ENCODE measurements around the gene ASB10.

The ASB10 gene

DNA sequence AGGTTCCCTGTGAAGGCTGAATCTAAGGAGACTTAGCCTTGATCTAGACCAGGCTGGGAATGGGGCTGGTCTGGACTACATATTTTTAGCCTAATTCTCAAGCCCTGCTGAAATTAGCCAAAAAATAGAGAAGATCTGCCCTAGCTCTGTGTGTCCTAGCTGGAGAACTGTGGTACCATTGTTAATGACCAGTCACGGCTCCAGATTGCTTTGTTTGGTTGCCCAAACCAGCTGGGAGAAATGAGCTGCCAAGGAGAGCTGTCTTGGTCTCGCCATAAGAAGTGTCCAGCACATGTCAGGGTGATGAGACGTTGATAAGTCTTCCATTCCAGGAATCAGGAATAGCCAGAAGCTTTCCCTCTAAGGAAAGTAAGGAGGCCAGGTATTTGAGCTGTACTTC, 40.3 kb downstream of the ASB10 start:
- Mint-ChIP-seq H3K4me3 (no peak overlapping the region), H3K9me3 (no peaks in the 10 kb centered on the region), H3K27ac (no peak overlapping the region), H3K4me1 (ENCODE audit: low read depth) (no peaks in the 10 kb centered on the region), H3K27me3 (peaks cover 19% of the 10 kb centered on the region), H3K36me3 (ENCODE audit: low read depth) (peaks cover 25% of the 10 kb centered on the region)
- peak; percentile 17 for DNase-seq

DNA sequence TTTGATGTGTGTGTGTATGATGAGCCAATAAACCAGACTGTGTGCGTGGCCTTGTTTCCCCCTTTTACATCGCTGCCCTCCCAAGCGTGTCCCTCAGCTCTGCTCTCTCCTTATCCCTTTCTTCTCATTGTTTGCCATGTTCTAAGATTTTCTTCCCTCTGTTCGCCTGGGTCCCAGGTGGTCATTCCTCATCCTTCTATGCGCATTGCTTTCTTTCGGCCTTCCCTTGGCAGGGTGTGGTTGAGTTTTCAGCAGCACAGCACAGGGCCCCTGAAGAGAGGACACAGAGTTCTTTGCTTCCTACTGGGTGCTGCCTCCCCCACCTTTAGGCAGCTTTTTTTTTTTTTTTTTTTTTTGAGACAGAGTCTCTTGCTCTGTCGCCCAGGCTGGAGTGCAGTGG, 42.7 kb downstream of the ASB10 start:
- no peaks in the 10 kb centered on the region for H3K9me3 Mint-ChIP-seq
- no peak for DNase-seq
- H3K4me3 Mint-ChIP-seq, result no peak overlapping the region
- H3K27me3 Mint-ChIP-seq, result peaks cover 11% of the 10 kb centered on the region
- peaks cover 40% of the 10 kb centered on the region for H3K36me3 Mint-ChIP-seq (ENCODE audit: low read depth)
- H3K4me1 Mint-ChIP-seq (ENCODE audit: low read depth), result no peaks in the 10 kb centered on the region
- H3K27ac Mint-ChIP-seq, result no peak overlapping the region

DNA sequence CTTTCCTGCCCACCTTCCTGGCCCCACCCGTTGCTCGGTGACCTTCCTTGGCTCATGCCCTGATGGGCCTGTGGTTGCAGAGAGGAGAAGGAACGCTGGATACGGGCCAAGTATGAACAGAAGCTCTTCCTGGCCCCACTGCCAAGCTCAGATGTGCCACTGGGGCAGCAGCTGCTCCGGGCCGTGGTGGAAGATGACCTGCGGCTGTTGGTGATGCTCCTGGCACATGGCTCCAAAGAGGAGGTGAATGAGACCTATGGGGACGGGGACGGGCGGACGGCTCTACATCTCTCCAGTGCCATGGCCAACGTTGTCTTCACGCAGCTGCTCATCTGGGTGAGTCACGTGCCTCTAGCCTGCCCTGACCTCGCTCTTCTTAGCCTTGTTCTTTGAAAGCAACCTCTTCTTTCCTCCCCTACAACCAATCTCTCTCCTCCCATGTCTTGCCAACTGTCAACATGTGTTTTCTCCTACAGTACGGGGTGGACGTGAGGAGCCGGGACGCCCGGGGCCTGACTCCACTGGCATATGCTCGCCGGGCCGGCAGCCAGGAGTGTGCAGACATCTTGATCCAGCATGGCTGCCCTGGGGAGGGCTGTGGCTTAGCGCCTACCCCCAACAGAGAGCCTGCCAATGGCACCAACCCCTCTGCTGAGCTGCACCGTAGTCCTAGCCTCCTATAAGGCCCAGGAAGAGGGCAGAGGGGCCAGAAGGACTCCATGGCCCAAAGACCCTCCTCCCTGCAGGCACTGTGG, 43.6 kb downstream of the ASB10 start:
- Mint-ChIP-seq H3K27ac (no peak overlapping the region), H3K4me3 (no peak overlapping the region), H3K36me3 (ENCODE audit: low read depth) (peaks cover 40% of the 10 kb centered on the region), H3K9me3 (no peaks in the 10 kb centered on the region), H3K27me3 (peaks cover 3% of the 10 kb centered on the region), H3K4me1 (ENCODE audit: low read depth) (no peaks in the 10 kb centered on the region)
- peak; percentile 15 for DNase-seq

DNA sequence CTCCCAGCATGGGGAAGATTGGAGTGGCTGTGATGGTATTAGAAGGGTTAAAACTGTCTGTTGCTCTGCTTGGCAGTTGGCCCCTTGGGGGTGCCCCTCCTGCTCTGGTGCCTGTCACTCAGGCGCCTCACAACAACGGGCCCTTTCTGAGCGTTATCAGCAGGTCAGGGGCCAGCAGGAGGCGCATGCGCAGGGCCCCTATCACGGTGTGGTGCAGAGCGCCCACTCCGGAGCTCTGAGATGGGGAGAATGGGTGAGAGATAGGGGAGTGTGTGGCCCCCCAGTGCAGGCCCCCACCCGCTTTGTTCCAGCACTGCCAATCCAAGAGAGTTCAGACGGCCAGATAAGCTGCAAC, 44.4 kb downstream of the ASB10 start:
- DNase-seq, result peak; percentile 22
- H3K9me3 Mint-ChIP-seq, result no peaks in the 10 kb centered on the region
- H3K4me1 Mint-ChIP-seq (ENCODE audit: low read depth), result no peaks in the 10 kb centered on the region
- no peak overlapping the region for H3K4me3 Mint-ChIP-seq
- no peak overlapping the region for H3K27ac Mint-ChIP-seq
- peaks cover 40% of the 10 kb centered on the region for H3K36me3 Mint-ChIP-seq (ENCODE audit: low read depth)
- H3K27me3 Mint-ChIP-seq, result no peaks in the 10 kb centered on the region

DNA sequence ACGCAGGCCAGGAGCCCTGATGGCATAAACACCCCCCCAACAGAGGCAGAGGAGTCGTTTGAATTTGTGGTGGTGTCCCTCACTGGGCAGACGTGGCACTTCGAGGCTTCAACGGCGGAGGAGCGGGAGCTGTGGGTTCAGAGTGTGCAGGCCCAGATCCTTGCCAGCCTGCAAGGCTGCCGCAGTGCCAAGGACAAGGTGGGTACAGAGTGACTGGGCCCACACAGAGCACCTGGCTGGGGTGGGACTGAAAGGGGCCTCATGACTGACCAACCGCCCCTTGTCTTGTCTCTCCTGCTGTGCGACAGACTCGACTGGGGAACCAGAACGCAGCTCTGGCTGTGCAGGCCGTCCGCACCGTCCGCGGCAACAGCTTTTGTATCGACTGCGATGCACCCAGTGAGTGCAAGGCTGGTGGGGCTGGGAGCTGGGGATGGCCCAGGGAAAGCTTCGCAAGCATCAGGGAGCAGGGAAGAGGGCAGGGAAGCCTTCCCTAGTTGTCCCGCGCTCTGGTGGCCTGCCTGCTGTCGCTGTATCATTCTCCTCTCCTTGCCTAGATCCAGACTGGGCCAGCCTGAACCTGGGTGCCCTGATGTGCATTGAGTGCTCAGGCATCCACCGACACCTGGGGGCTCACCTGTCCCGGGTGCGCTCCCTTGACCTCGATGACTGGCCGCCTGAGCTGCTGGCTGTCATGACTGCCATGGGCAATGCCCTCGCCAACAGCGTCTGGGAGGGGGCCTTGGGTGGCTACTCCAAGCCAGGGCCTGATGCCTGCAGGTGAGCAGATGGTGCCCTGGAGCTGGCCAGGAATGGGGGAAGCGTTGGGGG, 45.0 kb downstream of the ASB10 start:
- DNase-seq, result peak; percentile 6
- Mint-ChIP-seq H3K27me3 (no peaks in the 10 kb centered on the region), H3K36me3 (ENCODE audit: low read depth) (peaks cover 40% of the 10 kb centered on the region), H3K4me3 (no peak overlapping the region), H3K27ac (peak overlapping the region; percentile 33), H3K9me3 (no peaks in the 10 kb centered on the region), H3K4me1 (ENCODE audit: low read depth) (no peaks in the 10 kb centered on the region)

DNA sequence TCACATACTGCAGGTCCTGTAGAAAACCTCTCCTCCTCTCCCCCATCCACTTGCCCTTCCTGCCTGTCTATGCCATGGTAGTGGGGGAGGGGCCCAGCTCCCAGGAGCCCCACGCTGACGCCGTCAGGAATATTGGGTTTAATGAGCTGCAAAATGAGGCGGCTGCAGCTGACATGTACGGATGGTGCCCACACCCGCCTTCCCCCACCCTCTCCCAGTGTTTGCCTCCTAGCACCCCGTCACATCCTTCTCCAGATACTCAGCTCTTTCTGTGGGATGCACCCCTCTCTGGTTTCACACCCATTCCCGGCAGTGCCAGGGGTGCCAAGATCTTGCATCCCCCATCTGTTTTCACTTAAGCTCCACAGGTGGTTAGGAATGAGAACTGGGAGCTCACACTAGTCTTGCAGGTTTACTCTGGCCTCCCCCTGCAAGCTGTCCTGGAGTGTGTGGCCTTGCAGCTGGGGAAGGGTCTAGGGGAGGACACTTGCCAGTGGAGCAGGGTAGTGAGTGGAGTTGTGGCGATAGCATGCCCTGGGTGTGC, 45.7 kb downstream of the ASB10 start:
- no peaks in the 10 kb centered on the region for H3K4me1 Mint-ChIP-seq (ENCODE audit: low read depth)
- H3K9me3 Mint-ChIP-seq, result no peaks in the 10 kb centered on the region
- peaks cover 44% of the 10 kb centered on the region for H3K36me3 Mint-ChIP-seq (ENCODE audit: low read depth)
- H3K27me3 Mint-ChIP-seq, result no peaks in the 10 kb centered on the region
- DNase-seq, result peak; percentile 12
- no peak overlapping the region for H3K27ac Mint-ChIP-seq
- H3K4me3 Mint-ChIP-seq, result no peak overlapping the region

DNA sequence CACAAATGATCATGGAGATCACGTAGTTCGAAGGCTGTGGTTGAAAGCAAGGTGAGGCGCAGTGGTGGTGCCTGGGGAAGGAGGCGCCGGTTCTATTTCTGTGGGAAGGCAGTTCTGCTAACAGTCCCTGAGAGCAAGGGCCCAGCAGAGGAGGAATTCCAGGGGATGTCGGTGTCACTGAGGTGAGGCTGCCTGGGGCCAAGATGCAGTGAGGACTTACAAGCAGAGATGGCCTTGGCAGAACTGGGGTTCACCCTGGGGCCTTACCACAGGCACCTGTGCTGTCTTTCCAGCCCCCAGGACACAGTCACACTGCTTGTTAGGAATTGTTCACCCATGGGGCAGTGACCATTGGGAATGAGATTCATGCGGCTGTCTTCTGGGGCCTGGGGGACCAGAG, 46.2 kb downstream of the ASB10 start:
- peak; percentile 11 for DNase-seq
- Mint-ChIP-seq H3K27ac (no peak overlapping the region), H3K4me1 (ENCODE audit: low read depth) (no peaks in the 10 kb centered on the region), H3K9me3 (no peaks in the 10 kb centered on the region), H3K36me3 (ENCODE audit: low read depth) (peaks cover 49% of the 10 kb centered on the region), H3K27me3 (no peaks in the 10 kb centered on the region), H3K4me3 (no peak overlapping the region)

DNA sequence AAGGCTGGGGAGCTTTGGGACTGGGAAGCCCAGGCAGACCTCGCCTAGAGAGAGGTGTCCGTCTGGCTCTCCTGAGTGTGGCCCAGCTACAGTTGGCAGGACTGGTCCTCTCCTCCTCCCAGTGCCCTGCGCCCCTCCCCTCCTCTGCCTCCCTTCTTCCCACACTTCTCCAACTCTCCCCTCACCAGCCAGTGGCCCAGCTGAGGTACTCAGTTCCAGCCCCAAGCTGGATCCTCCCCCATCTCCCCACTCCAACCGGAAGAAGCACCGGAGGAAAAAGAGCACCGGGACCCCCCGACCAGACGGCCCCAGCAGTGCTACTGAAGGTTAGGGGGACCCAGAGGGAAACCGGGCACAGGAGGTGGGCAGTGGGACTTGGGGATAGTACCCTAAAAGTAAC, 47.3 kb downstream of the ASB10 start:
- Mint-ChIP-seq H3K36me3 (ENCODE audit: low read depth) (peaks cover 52% of the 10 kb centered on the region), H3K9me3 (no peaks in the 10 kb centered on the region), H3K27me3 (no peaks in the 10 kb centered on the region), H3K4me1 (ENCODE audit: low read depth) (no peaks in the 10 kb centered on the region), H3K27ac (no peak overlapping the region), H3K4me3 (no peak overlapping the region)
- peak; percentile 6 for DNase-seq

DNA sequence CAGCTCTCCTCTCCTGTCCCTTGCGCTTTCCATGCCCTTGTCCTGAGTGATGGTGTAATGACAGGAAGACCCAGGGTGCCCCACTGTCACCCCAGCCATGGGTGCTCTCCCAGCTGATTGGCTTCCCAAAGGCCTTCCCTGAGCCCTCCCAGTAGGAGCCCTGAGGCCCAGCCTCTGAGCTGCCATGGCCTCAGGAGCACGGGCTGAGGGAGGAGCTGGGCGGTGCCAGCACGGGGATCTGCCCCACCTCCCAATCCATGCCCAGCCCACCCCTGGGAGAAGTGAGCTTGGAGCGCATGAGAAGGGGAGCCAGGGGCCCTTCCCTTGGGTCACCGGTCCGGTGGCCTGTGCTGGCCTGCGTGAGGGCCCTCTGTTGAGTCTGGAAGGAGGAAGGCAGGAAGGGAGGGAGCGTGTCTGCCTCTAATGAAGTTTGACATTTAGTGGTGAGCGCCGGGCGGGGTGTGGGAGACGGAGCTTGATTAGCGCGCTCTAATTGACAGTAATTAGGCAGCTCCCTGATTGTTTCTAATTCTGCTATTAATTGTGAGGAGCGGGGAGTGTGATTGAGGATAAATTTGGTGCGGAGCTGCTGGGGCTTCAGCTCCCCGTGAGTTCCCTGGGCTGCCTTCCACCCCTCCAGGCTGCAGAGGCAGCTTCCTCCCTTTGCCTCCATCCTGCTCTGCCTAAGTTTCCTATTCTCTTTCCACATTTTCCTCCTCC, 47.8 kb downstream of the ASB10 start:
- Mint-ChIP-seq H3K27me3 (no peaks in the 10 kb centered on the region), H3K4me3 (no peak overlapping the region), H3K9me3 (no peaks in the 10 kb centered on the region), H3K36me3 (ENCODE audit: low read depth) (peaks cover 50% of the 10 kb centered on the region), H3K4me1 (ENCODE audit: low read depth) (no peaks in the 10 kb centered on the region), H3K27ac (no peak overlapping the region)
- peak; percentile 18 for DNase-seq

DNA sequence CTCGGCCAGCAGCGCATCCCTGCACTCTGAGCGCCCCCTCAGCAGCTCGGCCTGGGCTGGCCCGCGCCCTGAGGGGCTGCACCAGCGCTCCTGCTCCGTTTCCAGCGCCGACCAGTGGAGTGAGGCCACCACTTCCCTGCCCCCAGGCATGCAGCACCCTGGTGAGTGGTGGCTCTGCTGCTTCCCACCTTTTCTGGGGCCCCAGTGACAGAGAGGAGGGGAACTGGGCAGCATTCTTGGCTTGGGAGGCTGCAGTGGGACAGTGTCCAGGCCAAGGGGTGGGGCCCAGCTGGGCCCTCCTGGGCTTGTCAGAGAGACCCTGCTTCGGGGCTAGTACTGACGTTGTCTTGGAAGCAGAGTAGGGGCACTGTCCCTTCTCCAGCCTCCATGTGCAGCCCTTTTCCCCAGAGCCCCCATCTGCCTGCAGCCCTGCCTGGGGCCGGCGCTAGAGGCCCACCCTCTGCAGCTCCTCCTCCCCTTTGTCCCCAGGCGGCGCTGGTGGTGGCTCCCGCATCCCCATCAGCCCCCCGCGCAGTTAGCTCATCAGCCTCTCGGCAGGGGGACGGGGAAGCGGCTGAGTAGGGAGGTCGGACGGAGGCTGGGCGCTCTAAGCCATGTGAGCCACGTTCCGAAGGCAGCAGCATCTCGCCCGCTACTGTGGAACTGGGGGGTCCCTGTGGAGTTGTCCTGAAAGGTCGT, 48.7 kb downstream of the ASB10 start:
- peak; percentile 22 for DNase-seq
- Mint-ChIP-seq H3K27ac (no peak overlapping the region), H3K27me3 (no peaks in the 10 kb centered on the region), H3K4me3 (no peak overlapping the region), H3K9me3 (no peaks in the 10 kb centered on the region), H3K4me1 (ENCODE audit: low read depth) (no peaks in the 10 kb centered on the region), H3K36me3 (ENCODE audit: low read depth) (peaks cover 46% of the 10 kb centered on the region)

DNA sequence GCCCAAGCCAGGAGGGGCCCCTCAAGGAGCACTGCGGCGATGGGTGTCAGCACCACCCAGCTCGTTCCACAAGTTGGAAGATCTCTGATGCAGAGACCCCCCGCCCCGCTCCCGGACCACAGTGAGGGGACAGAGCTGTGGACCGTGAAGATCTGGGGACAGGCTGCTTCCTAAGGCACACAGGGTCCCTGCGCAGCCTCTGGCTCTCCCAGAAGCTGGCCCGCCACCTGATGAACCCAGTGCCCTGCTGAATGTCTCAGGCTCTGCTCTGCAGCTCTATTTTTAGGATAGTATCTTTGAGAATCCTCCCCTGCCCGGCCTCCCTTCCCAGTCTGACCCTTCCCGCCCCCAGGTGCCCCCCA, 49.3 kb downstream of the ASB10 start:
- DNase-seq, result peak; percentile 12
- Mint-ChIP-seq H3K27ac (no peak overlapping the region), H3K4me1 (ENCODE audit: low read depth) (no peaks in the 10 kb centered on the region), H3K27me3 (no peaks in the 10 kb centered on the region), H3K4me3 (no peak overlapping the region), H3K9me3 (no peaks in the 10 kb centered on the region), H3K36me3 (ENCODE audit: low read depth) (peaks cover 45% of the 10 kb centered on the region)

DNA sequence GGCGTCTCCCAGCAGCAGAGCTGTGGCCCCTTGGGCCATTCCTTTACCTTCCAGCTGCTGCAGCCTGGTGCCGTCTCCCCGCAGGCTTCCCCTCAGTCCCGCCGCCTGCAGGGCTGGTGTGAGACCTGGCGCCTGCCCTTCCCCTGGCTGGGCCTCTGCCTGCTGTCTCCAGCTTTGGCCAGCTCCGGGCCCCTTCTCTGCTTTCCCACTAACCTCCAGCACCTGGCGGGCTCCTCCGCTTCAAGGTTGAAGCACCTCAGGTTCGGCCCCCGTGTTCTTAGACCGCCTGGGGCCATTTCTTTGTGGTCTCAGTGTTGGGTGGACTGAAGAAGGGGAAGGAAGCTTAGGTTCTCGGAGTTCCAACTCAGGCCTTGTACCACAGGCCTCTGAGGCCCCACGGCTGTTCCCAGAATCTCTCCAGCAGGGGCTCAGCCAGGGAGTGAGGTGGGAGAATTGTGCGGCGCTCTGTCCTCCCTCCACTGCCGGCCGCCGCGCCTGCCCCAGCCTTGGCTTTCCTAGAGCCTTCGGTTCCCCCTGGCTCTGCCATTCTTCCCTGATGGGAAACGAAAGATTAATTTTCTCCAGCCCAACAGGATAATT, 49.9 kb downstream of the ASB10 start:
- peaks cover 46% of the 10 kb centered on the region for H3K36me3 Mint-ChIP-seq (ENCODE audit: low read depth)
- no peaks in the 10 kb centered on the region for H3K4me1 Mint-ChIP-seq (ENCODE audit: low read depth)
- no peaks in the 10 kb centered on the region for H3K27me3 Mint-ChIP-seq
- H3K27ac Mint-ChIP-seq, result no peak overlapping the region
- no peak overlapping the region for H3K4me3 Mint-ChIP-seq
- H3K9me3 Mint-ChIP-seq, result no peaks in the 10 kb centered on the region
- peak; percentile 21 for DNase-seq

DNA sequence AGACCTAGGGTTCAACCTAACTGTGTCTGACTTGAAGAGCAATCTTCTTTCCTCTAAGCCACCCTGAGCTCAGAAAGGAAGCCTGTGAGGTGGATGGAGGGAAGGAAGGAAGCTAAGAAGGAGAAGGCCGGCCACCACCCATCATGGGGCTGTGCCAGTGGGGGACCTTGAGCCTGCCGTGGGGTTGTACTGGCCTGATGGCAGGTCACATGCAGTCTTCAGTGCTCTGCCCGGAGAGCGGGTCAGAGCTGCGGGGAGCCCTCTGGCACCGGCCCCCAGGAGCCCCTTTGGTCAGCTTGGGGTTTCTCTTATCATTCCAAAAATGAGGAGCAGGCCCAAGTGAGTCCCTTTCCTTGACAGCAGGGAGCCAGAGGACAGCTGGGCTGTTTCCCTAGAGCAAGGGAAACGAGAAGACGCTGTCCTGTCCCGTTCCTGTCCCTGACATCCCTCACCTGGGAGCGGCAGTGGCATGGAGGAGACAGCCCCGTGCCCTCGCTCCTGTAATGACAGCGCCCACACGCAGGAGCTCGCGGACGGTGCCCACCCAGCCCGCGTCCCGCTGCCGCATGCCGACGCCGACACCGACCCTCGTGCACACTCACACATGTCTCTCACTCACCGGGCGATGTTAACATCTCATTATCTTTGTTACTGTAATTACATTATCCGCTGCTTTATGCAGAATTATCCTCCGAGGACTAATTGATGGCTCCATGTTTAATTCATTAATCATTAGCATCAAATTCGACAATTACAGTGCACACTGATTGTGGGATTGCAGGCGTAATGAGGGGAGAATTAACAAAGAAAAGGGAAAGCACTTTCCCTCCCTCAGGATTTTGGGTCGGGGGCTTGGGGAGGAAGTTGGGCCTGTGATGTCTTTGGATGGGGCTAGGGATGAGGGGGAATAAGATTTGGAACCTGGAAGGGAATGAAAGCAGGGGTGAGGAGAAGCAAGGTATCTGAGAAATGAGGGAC, 50.9 kb downstream of the ASB10 start:
- DNase-seq, result no peak
- no peak overlapping the region for H3K27ac Mint-ChIP-seq
- H3K9me3 Mint-ChIP-seq, result no peaks in the 10 kb centered on the region
- H3K4me3 Mint-ChIP-seq, result no peak overlapping the region
- H3K4me1 Mint-ChIP-seq (ENCODE audit: low read depth), result no peaks in the 10 kb centered on the region
- no peaks in the 10 kb centered on the region for H3K27me3 Mint-ChIP-seq
- H3K36me3 Mint-ChIP-seq (ENCODE audit: low read depth), result peaks cover 47% of the 10 kb centered on the region

Measured in activated T-cell treated with anti-CD3 and anti-CD28 coated beads, Interleukin-2, amount 50 U/mL, for 24 hours (primary cell).